VCaP (cell line): ENCODE measurements around the gene PNMT.
A peak's percentile ranks its signal among the peaks of the same experiment; 100 is the strongest.

Experiments
- H3K27ac ChIP-seq: fragments of 450-650 bp; 2 replicates; pipeline ENCODE4 v1.5.1; 2017
- TF ChIP-seq, protein P1 (sequence below): fragments of 450-650 bp; conservative IDR thresholded peaks from 2 replicates; pipeline ENCODE4 v1.5.1; 2017; ENCODE audit warnings: mild to moderate bottlenecking, moderate library complexity

Gene PNMT

DNA sequence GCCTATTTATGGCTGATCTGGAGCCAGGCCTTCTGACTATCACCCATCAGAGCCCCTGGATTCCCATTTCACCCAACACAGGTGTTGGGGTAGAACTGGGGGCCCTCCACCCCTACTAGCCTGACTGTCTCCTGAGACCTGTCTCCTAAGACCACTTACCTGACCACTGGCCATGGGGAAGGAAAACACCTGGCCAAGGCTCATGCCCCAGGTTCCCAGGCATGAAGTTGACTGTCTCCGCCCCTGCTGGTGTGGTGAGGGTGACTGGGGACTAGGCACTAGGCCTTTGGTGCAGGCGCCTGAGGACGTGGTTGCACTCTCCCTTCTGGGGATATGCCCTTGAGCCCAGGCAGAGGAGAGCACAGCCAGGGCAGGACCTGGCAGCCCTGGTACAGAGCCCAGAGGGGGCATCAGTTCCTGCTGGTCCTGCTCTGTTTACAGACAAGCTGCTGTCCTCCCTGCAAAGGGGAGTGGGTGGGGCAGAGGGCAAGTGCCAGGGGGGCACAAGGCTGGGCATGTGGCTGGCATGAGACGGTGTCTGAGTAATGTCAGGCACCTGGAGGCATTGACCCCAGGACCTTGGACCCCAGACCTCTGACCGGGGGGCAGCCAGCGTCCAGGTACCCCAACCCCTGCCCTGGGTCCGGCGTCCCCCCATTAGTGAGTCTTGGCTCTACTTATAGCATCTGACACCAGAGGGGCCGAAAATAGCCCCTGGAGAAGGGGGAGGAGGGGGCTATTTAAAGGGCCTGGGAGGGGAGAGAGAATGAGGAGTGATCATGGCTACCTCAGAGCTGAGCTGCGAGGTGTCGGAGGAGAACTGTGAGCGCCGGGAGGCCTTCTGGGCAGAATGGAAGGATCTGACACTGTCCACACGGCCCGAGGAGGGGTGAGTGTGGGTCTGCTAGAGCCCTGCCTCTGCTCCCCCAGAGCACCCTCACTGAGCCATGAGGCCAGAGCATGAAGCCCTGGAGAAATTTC lies 3.4 kb upstream of the PNMT start, which contains the start of gene TCAP:
Gene TCAP, plus strand, starts transcription at position 769 of the 981 bp plus-strand sequence. Its CDS starts 11 bp downstream, at position 780.
- peak within 1 kb of the TSS; percentile 11; the same call in 1 of the 2 replicates for H3K27ac ChIP-seq

GRCh38 chr17:39665642-39666224 lies 2.5 kb upstream of the PNMT start:
- H3K27ac ChIP-seq, result no peak overlapping the region
- TF ChIP-seq, protein P1, sequence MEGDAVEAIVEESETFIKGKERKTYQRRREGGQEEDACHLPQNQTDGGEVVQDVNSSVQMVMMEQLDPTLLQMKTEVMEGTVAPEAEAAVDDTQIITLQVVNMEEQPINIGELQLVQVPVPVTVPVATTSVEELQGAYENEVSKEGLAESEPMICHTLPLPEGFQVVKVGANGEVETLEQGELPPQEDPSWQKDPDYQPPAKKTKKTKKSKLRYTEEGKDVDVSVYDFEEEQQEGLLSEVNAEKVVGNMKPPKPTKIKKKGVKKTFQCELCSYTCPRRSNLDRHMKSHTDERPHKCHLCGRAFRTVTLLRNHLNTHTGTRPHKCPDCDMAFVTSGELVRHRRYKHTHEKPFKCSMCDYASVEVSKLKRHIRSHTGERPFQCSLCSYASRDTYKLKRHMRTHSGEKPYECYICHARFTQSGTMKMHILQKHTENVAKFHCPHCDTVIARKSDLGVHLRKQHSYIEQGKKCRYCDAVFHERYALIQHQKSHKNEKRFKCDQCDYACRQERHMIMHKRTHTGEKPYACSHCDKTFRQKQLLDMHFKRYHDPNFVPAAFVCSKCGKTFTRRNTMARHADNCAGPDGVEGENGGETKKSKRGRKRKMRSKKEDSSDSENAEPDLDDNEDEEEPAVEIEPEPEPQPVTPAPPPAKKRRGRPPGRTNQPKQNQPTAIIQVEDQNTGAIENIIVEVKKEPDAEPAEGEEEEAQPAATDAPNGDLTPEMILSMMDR, result peak; percentile 33; the same call in 1 of the 2 replicates

More for the DNA sequence above, 3.4 kb upstream of the PNMT start, which contains the start of gene TCAP:
- TF ChIP-seq, protein P1, result no peak

- TF ChIP-seq, protein P1, result no peak
- no peak overlapping the region for H3K27ac ChIP-seq
Measured at GRCh38 chr17:39666231-39666600, 2.0 kb upstream of the PNMT start.

DNA sequence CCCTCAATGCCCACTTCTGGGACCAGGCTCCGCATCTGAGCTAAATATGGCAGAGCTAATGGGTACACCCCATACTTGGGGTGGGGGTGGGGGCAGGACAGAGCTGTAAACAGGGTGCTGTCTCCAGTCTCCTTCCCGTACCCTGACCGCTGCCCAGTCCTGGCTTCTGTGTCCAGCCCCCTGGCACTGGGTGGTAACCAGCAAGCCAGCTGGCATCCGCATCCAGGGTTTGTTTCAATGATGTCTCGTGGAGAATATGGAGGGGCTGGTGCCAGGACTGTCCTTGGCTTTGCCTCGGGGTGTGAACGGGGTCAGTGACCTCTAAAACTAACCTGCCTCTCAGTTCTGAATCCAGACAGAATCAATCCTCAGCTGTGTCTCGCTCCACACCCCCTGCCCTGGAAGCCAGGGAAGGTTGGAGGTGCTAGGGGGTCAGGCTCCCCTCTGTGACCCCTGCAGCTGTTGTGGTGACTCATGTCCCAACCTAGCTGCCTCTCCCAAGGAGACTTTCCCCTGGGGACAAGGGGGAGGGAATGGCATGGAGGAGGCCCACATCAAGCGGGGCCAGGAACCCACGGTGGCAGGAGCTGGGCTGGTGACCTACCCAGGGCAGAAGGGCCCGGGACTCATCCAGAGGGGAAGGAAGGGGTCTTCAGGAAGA lies 1.5 kb upstream of the PNMT start:
- no peak overlapping the region for H3K27ac ChIP-seq
- TF ChIP-seq, protein P1, result no peak

DNA sequence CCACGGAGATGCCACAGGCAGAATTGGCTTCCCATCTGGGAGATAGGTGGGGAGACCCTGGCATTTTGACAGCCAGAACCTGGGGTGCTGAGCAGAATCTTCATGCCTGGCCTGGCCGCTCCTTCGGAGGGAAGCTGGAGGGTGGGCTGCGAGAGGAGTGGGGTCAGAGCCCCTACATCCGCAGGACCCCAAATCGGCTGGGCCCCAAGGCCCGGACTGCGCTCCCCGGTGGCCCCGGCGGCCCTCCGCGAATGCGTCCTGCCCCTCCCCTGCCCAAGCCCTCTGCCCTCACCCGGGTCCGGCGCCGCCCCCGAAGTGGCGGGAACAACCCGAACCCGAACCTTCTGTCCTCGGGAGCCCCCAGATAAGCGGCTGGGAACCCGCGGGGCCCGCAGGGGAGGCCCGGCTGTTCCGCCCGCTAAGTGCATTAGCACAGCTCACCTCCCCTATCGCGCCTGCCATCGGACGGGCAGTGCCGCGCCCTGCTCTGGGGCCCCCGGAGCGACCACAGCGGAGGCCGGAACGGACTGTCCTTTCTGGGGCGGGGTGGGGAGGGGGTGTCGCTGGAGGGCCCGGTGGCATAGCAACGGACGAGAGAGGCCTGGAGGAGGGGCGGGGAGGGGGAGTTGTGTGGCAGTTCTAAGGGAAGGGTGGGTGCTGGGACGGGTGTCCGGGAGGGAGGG lies 850 bp upstream of the PNMT start:
- TF ChIP-seq, protein P1, result no peak
- H3K27ac ChIP-seq, result no peak overlapping the region; the same call in 1 of the 2 replicates

- H3K27ac ChIP-seq, result no peak overlapping the region
- TF ChIP-seq, protein P1, result no peak
Measured at GRCh38 chr17:39669897-39670735, 1.9 kb downstream of the PNMT start.
